Ectodermal cell (in vitro differentiated cells): ENCODE data around the gene AVPR2.

Source experiments
- H3K27ac ChIP-seq: 2 replicates; pipeline ENCODE4 v1.7.0; 2013; ENCODE audit warnings: mild to moderate bottlenecking, low read depth, low read length; ENCODE audit not compliant: insufficient read depth, poor library complexity, severe bottlenecking
- H3K27me3 ChIP-seq: 2 replicates; pipeline ENCODE4 v1.7.0; 2013; ENCODE audit warnings: mild to moderate bottlenecking, low read length; ENCODE audit not compliant: insufficient read depth, control insufficient read depth, poor library complexity, severe bottlenecking
- H3K36me3 ChIP-seq: one replicate; pipeline ENCODE4 v1.7.0; 2013; ENCODE audit warnings: low read length; ENCODE audit not compliant: control insufficient read depth, insufficient read depth
- H3K4me1 ChIP-seq: one replicate; pipeline ENCODE4 v1.7.0; 2013; ENCODE audit warnings: low read length; ENCODE audit not compliant: control insufficient read depth, insufficient read depth
- H3K4me3 ChIP-seq: 2 replicates; pipeline ENCODE4 v1.7.0; 2013; ENCODE audit warnings: low read depth, low read length, control low read depth; ENCODE audit not compliant: insufficient read depth
- H3K9me3 ChIP-seq: 2 replicates; pipeline ENCODE4 v1.7.0; 2013; ENCODE audit warnings: mild to moderate bottlenecking, low read length, moderate library complexity; ENCODE audit not compliant: control insufficient read depth
- WGBS, 2 experiments: methylation state at CpG; one replicate each; pipeline ENCODE4 v1.1.7; 2013; ENCODE audit warnings: missing lambda C conversion rate in 2 of 2; 5-methylcytosine and 5-hydroxymethylcytosine counted together

Gene AVPR2

GRCh38 chrX:153951683-153952372 lies 47.4 kb downstream of the AVPR2 start:
- Histone ChIP-seq H3K27me3 (no peaks in the 10 kb centered on the region), H3K9me3 (no peaks in the 10 kb centered on the region), H3K4me1 (no peaks in the 10 kb centered on the region), H3K4me3 (no peak overlapping the region), H3K27ac (no peak overlapping the region), H3K36me3 (peaks cover 19% of the 10 kb centered on the region)
- WGBS, 2 experiments: 94 to 95% methylated on average over 28 of the region's 28 CpGs

GRCh38 chrX:153952373-153953026 lies 48.0 kb downstream of the AVPR2 start:
- no peaks in the 10 kb centered on the region for H3K27me3 ChIP-seq
- H3K36me3 ChIP-seq: peaks cover 20% of the 10 kb centered on the region
- 96% methylated on average over 32 of the region's 32 CpGs for WGBS, 2 experiments
- no peaks in the 10 kb centered on the region for H3K9me3 ChIP-seq
- no peak overlapping the region for H3K4me3 ChIP-seq
- no peaks in the 10 kb centered on the region for H3K4me1 ChIP-seq
- H3K27ac ChIP-seq: no peak overlapping the region

- no peak overlapping the region for H3K4me3 ChIP-seq
- WGBS, 2 experiments: 34 to 41% methylated on average over 33 of the region's 33 CpGs
- H3K27ac ChIP-seq: no peak overlapping the region
- peaks cover 20% of the 10 kb centered on the region for H3K36me3 ChIP-seq
- H3K27me3 ChIP-seq: no peaks in the 10 kb centered on the region
- no peaks in the 10 kb centered on the region for H3K4me1 ChIP-seq
- H3K9me3 ChIP-seq: no peaks in the 10 kb centered on the region
These were observed 48.9 kb downstream of the AVPR2 start for GRCh38 chrX:153953342-153953830.

GRCh38 chrX:153953892-153954557 lies 49.6 kb downstream of the AVPR2 start:
- Histone ChIP-seq H3K4me1 (no peaks in the 10 kb centered on the region), H3K9me3 (no peaks in the 10 kb centered on the region), H3K4me3 (no peak overlapping the region), H3K27ac (no peak overlapping the region), H3K27me3 (no peaks in the 10 kb centered on the region), H3K36me3 (peaks cover 23% of the 10 kb centered on the region)
- 95 to 96% methylated on average over 33 of the region's 33 CpGs for WGBS, 2 experiments

- WGBS, 2 experiments: 94 to 96% methylated on average over 44 of the region's 44 CpGs
- Histone ChIP-seq H3K9me3 (no peaks in the 10 kb centered on the region), H3K27me3 (no peaks in the 10 kb centered on the region), H3K27ac (no peak overlapping the region), H3K4me1 (no peaks in the 10 kb centered on the region), H3K36me3 (peaks cover 25% of the 10 kb centered on the region), H3K4me3 (no peak overlapping the region)
These were observed 50.2 kb downstream of the AVPR2 start for GRCh38 chrX:153954558-153955227.

- peaks cover 27% of the 10 kb centered on the region for H3K36me3 ChIP-seq
- 92 to 95% methylated on average over 12 of the region's 12 CpGs for WGBS, 2 experiments
These were observed 50.8 kb downstream of the AVPR2 start for GRCh38 chrX:153955228-153955732.

GRCh38 chrX:153956044-153956907 lies 51.8 kb downstream of the AVPR2 start:
- Histone ChIP-seq H3K9me3 (no peaks in the 10 kb centered on the region), H3K27ac (no peak overlapping the region), H3K4me1 (no peaks in the 10 kb centered on the region), H3K36me3 (peaks cover 27% of the 10 kb centered on the region), H3K4me3 (no peak overlapping the region), H3K27me3 (no peaks in the 10 kb centered on the region)
- 95 to 96% methylated on average over 35 of the region's 35 CpGs for WGBS, 2 experiments

More at GRCh38 chrX:153955228-153955732, 50.8 kb downstream of the AVPR2 start:
- Histone ChIP-seq H3K4me1 (no peaks in the 10 kb centered on the region), H3K9me3 (no peaks in the 10 kb centered on the region), H3K4me3 (no peak overlapping the region), H3K27me3 (no peaks in the 10 kb centered on the region), H3K27ac (no peak overlapping the region)
